A549 (cell line): Measurements from ENCODE around the gene PIAS4. TPM values are rescaled to one million over a fixed set of nuclear protein-coding genes. Genes with fewer than 3 reads are reported as not detected.
A peak's percentile ranks its signal among the peaks of the same experiment; 100 is the strongest.

Experiments used
- ATAC-seq, 2 experiments: fragments of 200-7000 bp in 1 of 2; fragments of >200 bp in 1 of 2; cut with Nextera tagmentation in 1 of 2; cut with Tn5 transposase in 1 of 2; 3 replicates each; pipeline versions ENCODE4 v1.8.0 to v1.9.1; 2018 to 2020; ENCODE audit warnings: mild to moderate bottlenecking in 1 of 2, moderate library complexity in 1 of 2
- CTCF ChIA-PET: fragments of 300-600 bp; sonication (Branson Sonifier 250); formaldehyde crosslinking; extraction: SDS; loops from one replicate; lab custom pipeline; 2021; ENCODE audit warnings: antibody characterized with exemption, inconsistent platforms; lab: Yijun Ruan, JAX
- POLR2A ChIA-PET: fragments of 350-600 bp; formaldehyde crosslinking; extraction: SDS; loops from one replicate; lab custom pipeline; 2021; ENCODE audit warnings: antibody characterized with exemption, inconsistent platforms; lab: Yijun Ruan, JAX
- DNase-seq, 2 experiments: peaks; one replicate each; pipeline versions ENCODE4 v3.0.0 to v3.0.0-alpha.2; 2011 to 2016; ENCODE audit warnings: low read depth in 1 of 2, low spot score in 1 of 2
- FAIRE-seq: peaks from 2 replicates; lab custom pipeline; 2011; peaks lifted over from hg19 to GRCh38; lab: Jason Lieb, UNC
- H3K27ac ChIP-seq, 2 experiments: fragments of >200 bp; sonication (Bioruptor Twin); formaldehyde crosslinking; 3 replicates each; pipeline ENCODE4 v1.5.1; 2016 to 2017
- H3K4me1 ChIP-seq: fragments of >200 bp; sonication (Bioruptor Twin); formaldehyde crosslinking; 3 replicates; pipeline ENCODE4 v1.6.1; 2016
- H3K4me2 ChIP-seq: fragments of >200 bp; sonication (Bioruptor Twin); formaldehyde crosslinking; 3 replicates; pipeline ENCODE4 v1.6.1; 2016
- H3K4me3 ChIP-seq: fragments of >200 bp; sonication (Bioruptor Twin); formaldehyde crosslinking; 3 replicates; pipeline ENCODE4 v1.5.1; 2016
- H3K9me3 ChIP-seq: fragments of >200 bp; sonication (Bioruptor Twin); formaldehyde crosslinking; 3 replicates; pipeline ENCODE4 v1.6.1; 2016
- CBX2 ChIP-seq: fragments of 200-600 bp; sonication (generic); IDR thresholded peaks from 2 replicates; pipeline ENCODE4 v1.6.1; 2016; ENCODE audit warnings: low read depth, mild to moderate bottlenecking, borderline replicate concordance
- CHD2 ChIP-seq: fragments of 150-350 bp; IDR thresholded peaks from 2 replicates; pipeline ENCODE4 v1.6.1; 2014; ENCODE audit warnings: low read length; ENCODE audit not compliant: partially characterized antibody
- EHMT2 ChIP-seq: fragments of 200-600 bp; sonication (generic); IDR thresholded peaks from 2 replicates; pipeline ENCODE4 v1.6.1; 2016; ENCODE audit warnings: antibody characterized with exemption, low read depth, mild to moderate bottlenecking, moderate library complexity
- EP300 ChIP-seq, 2 experiments: fragments of >200 bp; sonication (Bioruptor Twin); formaldehyde crosslinking; IDR thresholded peaks; 2 replicates in 1 of 2; 3 replicates in 1 of 2; pipeline ENCODE4 v1.6.1; 2016 to 2017
- ESRRA ChIP-seq: fragments of 150-350 bp; IDR thresholded peaks from 2 replicates; pipeline ENCODE4 v1.6.1; 2014; ENCODE audit warnings: mild to moderate bottlenecking, low read length, borderline replicate concordance
- FOXS1 ChIP-seq: fragments of 250-450 bp; sonication (Bioruptor Pico); IDR thresholded peaks from 2 replicates; pipeline ENCODE4 v1.5.0; 2020; ENCODE audit warnings: mild to moderate bottlenecking, moderate library complexity
- KDM1A ChIP-seq: fragments of 200-600 bp; sonication (generic); IDR thresholded peaks from 2 replicates; pipeline ENCODE4 v1.6.1; 2016; ENCODE audit warnings: low read depth, mild to moderate bottlenecking
- NPAS2 ChIP-seq: fragments of 250-450 bp; sonication (Bioruptor Pico); IDR thresholded peaks from 2 replicates; pipeline ENCODE4 v1.8.0; 2022; ENCODE audit warnings: mild to moderate bottlenecking, moderate library complexity, borderline replicate concordance
- PBX3 ChIP-seq: IDR thresholded peaks from 2 replicates; pipeline ENCODE4 v1.6.1; 2012
- RAD21 ChIP-seq, 2 experiments: fragments of >200 bp in 1 of 2; sonication (Bioruptor Twin) in 1 of 2; formaldehyde crosslinking in 1 of 2; IDR thresholded peaks in 1 of 2; conservative IDR thresholded peaks in 1 of 2; 2 replicates in 1 of 2; 3 replicates in 1 of 2; pipeline ENCODE4 v1.6.1; 2012 to 2018; ENCODE audit warnings: inconsistent platforms in 1 of 2
- RNF2 ChIP-seq: fragments of 200-600 bp; sonication (generic); IDR thresholded peaks from 2 replicates; pipeline ENCODE4 v1.6.1; 2016; ENCODE audit warnings: low read depth, mild to moderate bottlenecking, antibody characterized with exemption, moderate library complexity, borderline replicate concordance
- SMC3 ChIP-seq: fragments of >200 bp; sonication (Bioruptor Twin); formaldehyde crosslinking; IDR thresholded peaks from 3 replicates; pipeline ENCODE4 v1.6.1; 2018; ENCODE audit warnings: inconsistent platforms
- TP53 ChIP-seq: fragments of 250-450 bp; sonication (Bioruptor Pico); IDR thresholded peaks from 2 replicates; pipeline ENCODE4 v1.5.0; 2021; ENCODE audit warnings: mild to moderate bottlenecking, moderate library complexity
- WGBS: methylation state at CpG from one replicate; pipeline ENCODE4 v1.1.6; 2017; ENCODE audit errors: missing lambda C conversion rate; 5-methylcytosine and 5-hydroxymethylcytosine counted together
- polyA plus RNA-seq, 4 experiments: library from polyadenylated mRNA; depleted of rRNA in 3 of 4; stranded (reverse); fragments of >200 nt; fragmentation: RNase III in 1 of 4; extraction: RNeasy Plus Mini Kit Qiagen cat#74134 plus additional on column Dnase treatment in 1 of 4; gene quantifications; 2 replicates in 3 of 4; 3 replicates in 1 of 4; pipeline ENCODE4 v1.2.3, GENCODE V29; 2011 to 2017
- TF ChIP-seq, protein P1 (sequence below): fragments of 250-450 bp; sonication (Bioruptor Pico); IDR thresholded peaks from 2 replicates; pipeline ENCODE4 v1.5.0; 2021; ENCODE audit warnings: mild to moderate bottlenecking, moderate library complexity, borderline replicate concordance
- TF ChIP-seq, protein P2 (sequence below): fragments of >200 bp; sonication (Bioruptor Twin); formaldehyde crosslinking; IDR thresholded peaks from 3 replicates; pipeline ENCODE4 v1.5.1; 2016
- TF ChIP-seq, protein P3 (sequence below): fragments of 200-600 bp; sonication (generic); IDR thresholded peaks from 2 replicates; pipeline ENCODE4 v1.6.1; 2016; ENCODE audit warnings: antibody characterized with exemption, mild to moderate bottlenecking, moderate library complexity
- TF ChIP-seq, protein P4 (sequence below): IDR thresholded peaks from 2 replicates; pipeline ENCODE4 v1.6.1; 2012; ENCODE audit warnings: low read depth, borderline replicate concordance

PIAS4 gene
- polyA plus RNA-seq, 2 of the 4 experiments (the other 2 are of a cell fraction): 5.2 to 12.8 TPM

DNA sequence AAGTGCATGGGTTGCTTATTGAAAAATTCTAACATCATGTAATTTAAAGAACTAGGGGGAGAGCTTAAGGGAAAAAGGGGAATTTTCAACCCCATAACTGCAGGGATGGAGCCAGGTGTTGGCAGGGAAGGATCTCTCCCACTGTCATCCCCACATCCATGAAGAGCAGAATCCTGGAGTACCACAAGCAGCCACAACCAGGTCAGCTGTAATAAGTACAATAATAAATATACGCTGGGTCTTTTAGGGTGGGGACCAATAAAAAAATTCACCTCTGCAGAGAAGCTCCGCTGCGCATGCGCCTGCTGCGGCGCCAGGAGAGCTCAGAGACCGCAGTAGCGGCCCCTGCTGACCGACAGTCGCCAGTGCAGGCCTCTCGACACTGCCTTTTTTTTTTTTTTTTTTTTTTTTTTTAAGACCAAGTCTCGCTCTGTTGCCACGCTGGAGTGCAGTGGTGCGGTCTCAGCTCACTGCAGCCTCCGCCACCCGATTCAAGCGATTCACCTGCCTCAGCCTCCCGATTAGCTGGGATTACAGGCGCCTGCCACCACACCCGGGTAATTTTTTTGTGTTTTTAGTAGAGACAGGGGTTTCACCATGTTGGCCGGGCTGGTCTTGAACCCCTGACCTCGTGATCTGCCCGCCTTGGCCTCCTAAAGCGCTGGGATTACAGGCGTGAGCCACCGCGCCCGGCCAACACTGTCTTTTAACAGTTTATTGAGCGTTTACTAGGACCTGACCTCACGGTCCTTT, 19.7 kb upstream of the PIAS4 start:
- H3K9me3 ChIP-seq: no peaks in the 10 kb centered on the region
- peaks cover 11% of the 10 kb centered on the region; the same call in 2 of the 3 replicates for H3K4me1 ChIP-seq
- ATAC-seq (peak in 1 of 2 experiments; percentile 7; a peak in 3 of 6 replicates), FAIRE-seq (no peak)
- POLR2A ChIA-PET: interaction anchor here (0.6 to 1.2 kb wide), 4 partner anchors 19 to 939 kb away, joined by 4 to 7 read pairs (median 6); partner anchors contain the start of gene MRPL54
- TF ChIP-seq, protein P1, sequence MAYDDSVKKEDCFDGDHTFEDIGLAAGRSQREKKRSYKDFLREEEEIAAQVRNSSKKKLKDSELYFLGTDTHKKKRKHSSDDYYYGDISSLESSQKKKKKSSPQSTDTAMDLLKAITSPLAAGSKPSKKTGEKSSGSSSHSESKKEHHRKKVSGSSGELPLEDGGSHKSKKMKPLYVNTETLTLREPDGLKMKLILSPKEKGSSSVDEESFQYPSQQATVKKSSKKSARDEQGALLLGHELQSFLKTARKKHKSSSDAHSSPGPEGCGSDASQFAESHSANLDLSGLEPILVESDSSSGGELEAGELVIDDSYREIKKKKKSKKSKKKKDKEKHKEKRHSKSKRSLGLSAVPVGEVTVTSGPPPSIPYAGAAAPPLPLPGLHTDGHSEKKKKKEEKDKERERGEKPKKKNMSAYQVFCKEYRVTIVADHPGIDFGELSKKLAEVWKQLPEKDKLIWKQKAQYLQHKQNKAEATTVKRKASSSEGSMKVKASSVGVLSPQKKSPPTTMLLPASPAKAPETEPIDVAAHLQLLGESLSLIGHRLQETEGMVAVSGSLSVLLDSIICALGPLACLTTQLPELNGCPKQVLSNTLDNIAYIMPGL: no peak
- TF ChIP-seq FOXS1 (CRISPR knock-in tag) (no peak), RAD21 (conservative IDR thresholded peaks at IDR 0.05 in 1 of 2, IDR thresholded peaks at IDR 0.05 in 1 of 2) (peak in 1 of 2 experiments; percentile 18; a peak in 1 of 5 replicates), SMC3 (no peak), PBX3 (no peak), EHMT2 (no peak), TP53 (CRISPR knock-in tag) (no peak)
- TF ChIP-seq, protein P2, sequence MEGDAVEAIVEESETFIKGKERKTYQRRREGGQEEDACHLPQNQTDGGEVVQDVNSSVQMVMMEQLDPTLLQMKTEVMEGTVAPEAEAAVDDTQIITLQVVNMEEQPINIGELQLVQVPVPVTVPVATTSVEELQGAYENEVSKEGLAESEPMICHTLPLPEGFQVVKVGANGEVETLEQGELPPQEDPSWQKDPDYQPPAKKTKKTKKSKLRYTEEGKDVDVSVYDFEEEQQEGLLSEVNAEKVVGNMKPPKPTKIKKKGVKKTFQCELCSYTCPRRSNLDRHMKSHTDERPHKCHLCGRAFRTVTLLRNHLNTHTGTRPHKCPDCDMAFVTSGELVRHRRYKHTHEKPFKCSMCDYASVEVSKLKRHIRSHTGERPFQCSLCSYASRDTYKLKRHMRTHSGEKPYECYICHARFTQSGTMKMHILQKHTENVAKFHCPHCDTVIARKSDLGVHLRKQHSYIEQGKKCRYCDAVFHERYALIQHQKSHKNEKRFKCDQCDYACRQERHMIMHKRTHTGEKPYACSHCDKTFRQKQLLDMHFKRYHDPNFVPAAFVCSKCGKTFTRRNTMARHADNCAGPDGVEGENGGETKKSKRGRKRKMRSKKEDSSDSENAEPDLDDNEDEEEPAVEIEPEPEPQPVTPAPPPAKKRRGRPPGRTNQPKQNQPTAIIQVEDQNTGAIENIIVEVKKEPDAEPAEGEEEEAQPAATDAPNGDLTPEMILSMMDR: peak; percentile 66
- TF ChIP-seq, protein P3, sequence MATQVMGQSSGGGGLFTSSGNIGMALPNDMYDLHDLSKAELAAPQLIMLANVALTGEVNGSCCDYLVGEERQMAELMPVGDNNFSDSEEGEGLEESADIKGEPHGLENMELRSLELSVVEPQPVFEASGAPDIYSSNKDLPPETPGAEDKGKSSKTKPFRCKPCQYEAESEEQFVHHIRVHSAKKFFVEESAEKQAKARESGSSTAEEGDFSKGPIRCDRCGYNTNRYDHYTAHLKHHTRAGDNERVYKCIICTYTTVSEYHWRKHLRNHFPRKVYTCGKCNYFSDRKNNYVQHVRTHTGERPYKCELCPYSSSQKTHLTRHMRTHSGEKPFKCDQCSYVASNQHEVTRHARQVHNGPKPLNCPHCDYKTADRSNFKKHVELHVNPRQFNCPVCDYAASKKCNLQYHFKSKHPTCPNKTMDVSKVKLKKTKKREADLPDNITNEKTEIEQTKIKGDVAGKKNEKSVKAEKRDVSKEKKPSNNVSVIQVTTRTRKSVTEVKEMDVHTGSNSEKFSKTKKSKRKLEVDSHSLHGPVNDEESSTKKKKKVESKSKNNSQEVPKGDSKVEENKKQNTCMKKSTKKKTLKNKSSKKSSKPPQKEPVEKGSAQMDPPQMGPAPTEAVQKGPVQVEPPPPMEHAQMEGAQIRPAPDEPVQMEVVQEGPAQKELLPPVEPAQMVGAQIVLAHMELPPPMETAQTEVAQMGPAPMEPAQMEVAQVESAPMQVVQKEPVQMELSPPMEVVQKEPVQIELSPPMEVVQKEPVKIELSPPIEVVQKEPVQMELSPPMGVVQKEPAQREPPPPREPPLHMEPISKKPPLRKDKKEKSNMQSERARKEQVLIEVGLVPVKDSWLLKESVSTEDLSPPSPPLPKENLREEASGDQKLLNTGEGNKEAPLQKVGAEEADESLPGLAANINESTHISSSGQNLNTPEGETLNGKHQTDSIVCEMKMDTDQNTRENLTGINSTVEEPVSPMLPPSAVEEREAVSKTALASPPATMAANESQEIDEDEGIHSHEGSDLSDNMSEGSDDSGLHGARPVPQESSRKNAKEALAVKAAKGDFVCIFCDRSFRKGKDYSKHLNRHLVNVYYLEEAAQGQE: no peak
- TF ChIP-seq, all 56 proteins: peak for 2
- H3K27ac ChIP-seq: peak overlapping the region; percentile 83 to 97
- peak overlapping the region; percentile 91 for H3K4me2 ChIP-seq
- peak overlapping the region; percentile 96 for H3K4me3 ChIP-seq
- CTCF ChIA-PET: interaction anchor here (0.6 to 3.7 kb wide), 22 partner anchors 10 to 229 kb away, joined by 3 to 23 read pairs (median 4); partner anchors contain the start of genes CREB3L3, DAPK3 and PIAS4
- WGBS: 4% methylated on average over 27 of the region's 30 CpGs
- peak; percentile 60 to 80 for DNase-seq

- peak overlapping the region; percentile 53 to 76; a peak in 5 of 6 replicates for H3K27ac ChIP-seq
- no peak overlapping the region; the same call in 2 of the 3 replicates for H3K4me2 ChIP-seq
- CTCF ChIA-PET: interaction anchor here (0.8 to 3.7 kb wide), 4 partner anchors 9 to 217 kb away, joined by 3 to 23 read pairs (median 6); no protein-coding TSS in a partner anchor
- no peak for TF ChIP-seq ESRRA
- TF ChIP-seq, protein P1: no peak
- no peak for TF ChIP-seq CHD2
- no peak for TF ChIP-seq TP53 (CRISPR knock-in tag)
- no peak for TF ChIP-seq KDM1A
- no peak for TF ChIP-seq RNF2
- no peak for TF ChIP-seq PBX3
- TF ChIP-seq, protein P4, sequence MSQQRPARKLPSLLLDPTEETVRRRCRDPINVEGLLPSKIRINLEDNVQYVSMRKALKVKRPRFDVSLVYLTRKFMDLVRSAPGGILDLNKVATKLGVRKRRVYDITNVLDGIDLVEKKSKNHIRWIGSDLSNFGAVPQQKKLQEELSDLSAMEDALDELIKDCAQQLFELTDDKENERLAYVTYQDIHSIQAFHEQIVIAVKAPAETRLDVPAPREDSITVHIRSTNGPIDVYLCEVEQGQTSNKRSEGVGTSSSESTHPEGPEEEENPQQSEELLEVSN: no peak
- no peak for TF ChIP-seq CBX2
- no peak for TF ChIP-seq NPAS2 (CRISPR knock-in tag)
- no peak for TF ChIP-seq EP300 (IDR thresholded peaks at IDR 0.05)
These were observed 16.8 kb upstream of the PIAS4 start for GRCh38 chr19:3990815-3991117.

More at GRCh38 chr19:3990815-3991117, 16.8 kb upstream of the PIAS4 start:
- POLR2A ChIA-PET: no interaction called here
- WGBS: 79% methylated on average over 3 of the region's 3 CpGs
- Histone ChIP-seq H3K4me3 (no peak overlapping the region), H3K4me1 (no peaks in the 10 kb centered on the region), H3K9me3 (no peaks in the 10 kb centered on the region)
- DNase-seq (no peak), FAIRE-seq (no peak), ATAC-seq (no peak)
